Fibroblast of villous mesenchyme (primary cell): ENCODE results near the gene ZBTB8OS. TPM values are rescaled to one million over a fixed set of nuclear protein-coding genes. Genes with fewer than 3 reads are reported as not detected.
A peak's percentile ranks its signal among the peaks of the same experiment; 100 is the strongest.

ENCODE experiments used
- DNase-seq: peaks from one replicate; pipeline ENCODE4 v3.0.0-alpha.2; 2010; ENCODE audit warnings: low read depth
- H3K4me3 ChIP-seq: 2 replicates; pipeline ENCODE4 v1.5.1; 2011; ENCODE audit warnings: low read depth, mild to moderate bottlenecking, low read length
- total RNA-seq: library from RNA; depleted of rRNA; stranded (reverse); fragments of >200 nt; gene quantifications from 2 replicates; pipeline ENCODE4 v1.2.3, GENCODE V29; 2012
- TF ChIP-seq, protein P1 (sequence below): IDR thresholded peaks from 2 replicates; pipeline ENCODE4 v1.5.1; 2012; ENCODE audit warnings: low read depth, mild to moderate bottlenecking, low read length; ENCODE audit not compliant: insufficient read depth

Gene ZBTB8OS
- total RNA-seq, 1 donor, result 44.5 TPM

DNA sequence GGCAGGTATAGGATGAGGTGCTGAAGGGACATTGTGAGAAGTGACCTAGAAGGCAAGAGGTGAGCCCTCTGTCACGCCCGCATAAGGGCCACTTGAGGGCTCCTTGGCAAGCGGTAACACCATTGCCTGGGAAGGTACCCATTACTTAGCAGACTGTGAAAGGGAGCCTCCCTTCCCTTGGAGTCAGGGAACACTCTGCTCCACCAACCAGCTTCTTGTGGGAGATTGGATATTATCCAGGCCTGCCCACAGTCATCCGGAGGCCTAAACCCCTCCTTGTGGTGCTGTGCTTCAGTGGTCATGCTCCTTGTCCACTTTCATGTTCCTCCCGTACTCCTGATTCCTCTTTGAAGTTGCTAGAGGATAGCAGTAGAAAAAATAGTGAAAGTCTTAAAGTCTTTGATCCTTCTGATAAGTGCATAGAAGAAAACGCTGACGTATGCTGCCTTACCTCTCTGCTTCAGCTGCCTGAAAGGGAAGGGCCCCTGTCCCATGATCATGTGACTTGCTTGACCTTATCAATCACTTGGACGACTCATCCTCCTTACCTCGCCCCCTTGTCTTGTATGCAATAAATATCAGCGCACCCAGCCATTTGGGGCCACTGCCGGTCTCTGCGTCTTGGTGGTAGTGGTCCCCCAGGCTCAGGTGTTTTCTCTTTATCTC is 16.7 kb upstream of the ZBTB8OS start:
- H3K4me3 ChIP-seq, result no peak overlapping the region
- no peak for DNase-seq
- TF ChIP-seq, protein P1, sequence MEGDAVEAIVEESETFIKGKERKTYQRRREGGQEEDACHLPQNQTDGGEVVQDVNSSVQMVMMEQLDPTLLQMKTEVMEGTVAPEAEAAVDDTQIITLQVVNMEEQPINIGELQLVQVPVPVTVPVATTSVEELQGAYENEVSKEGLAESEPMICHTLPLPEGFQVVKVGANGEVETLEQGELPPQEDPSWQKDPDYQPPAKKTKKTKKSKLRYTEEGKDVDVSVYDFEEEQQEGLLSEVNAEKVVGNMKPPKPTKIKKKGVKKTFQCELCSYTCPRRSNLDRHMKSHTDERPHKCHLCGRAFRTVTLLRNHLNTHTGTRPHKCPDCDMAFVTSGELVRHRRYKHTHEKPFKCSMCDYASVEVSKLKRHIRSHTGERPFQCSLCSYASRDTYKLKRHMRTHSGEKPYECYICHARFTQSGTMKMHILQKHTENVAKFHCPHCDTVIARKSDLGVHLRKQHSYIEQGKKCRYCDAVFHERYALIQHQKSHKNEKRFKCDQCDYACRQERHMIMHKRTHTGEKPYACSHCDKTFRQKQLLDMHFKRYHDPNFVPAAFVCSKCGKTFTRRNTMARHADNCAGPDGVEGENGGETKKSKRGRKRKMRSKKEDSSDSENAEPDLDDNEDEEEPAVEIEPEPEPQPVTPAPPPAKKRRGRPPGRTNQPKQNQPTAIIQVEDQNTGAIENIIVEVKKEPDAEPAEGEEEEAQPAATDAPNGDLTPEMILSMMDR, result no peak

DNA sequence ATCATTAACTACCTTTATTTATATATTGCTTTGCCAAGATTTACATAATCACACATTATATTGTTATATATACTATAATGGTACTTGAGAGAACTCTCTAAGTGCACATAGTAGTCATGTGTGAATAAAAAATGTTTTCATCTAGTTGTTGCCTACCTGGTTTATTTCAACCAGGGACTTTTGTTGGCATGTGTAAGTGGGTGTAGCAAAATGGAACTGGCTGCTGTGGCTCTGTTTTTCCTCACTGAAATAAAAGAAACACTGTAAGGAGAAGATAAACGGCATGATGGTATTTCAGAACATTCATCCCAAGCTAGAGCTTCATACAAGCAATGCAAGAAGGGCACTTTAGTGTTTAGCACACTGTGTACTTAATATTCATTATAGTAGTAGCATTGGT is 15.6 kb upstream of the ZBTB8OS start:
- no peak overlapping the region for H3K4me3 ChIP-seq
- DNase-seq, result no peak
- TF ChIP-seq, protein P1, result no peak

DNA sequence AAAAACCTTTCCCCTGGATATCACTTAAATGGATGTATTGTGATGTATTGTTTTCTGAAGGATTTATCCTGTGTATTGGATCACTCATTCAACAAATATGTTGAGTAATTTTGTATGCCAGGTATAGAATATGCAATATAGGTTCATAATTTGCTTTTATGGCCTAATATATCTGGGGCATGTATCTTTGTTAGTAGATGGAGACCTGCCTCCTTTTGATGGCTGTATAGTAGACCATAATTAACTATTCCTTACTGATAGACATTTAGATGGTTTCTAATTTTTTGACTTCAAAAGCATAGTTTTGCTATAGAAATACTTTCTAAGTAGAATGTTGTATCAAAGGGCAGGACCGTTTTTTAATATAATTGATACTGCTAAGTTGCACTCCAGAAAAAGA is 9.2 kb upstream of the ZBTB8OS start:
- no peak for DNase-seq
- H3K4me3 ChIP-seq, result no peak overlapping the region
- TF ChIP-seq, protein P1, result no peak

DNA sequence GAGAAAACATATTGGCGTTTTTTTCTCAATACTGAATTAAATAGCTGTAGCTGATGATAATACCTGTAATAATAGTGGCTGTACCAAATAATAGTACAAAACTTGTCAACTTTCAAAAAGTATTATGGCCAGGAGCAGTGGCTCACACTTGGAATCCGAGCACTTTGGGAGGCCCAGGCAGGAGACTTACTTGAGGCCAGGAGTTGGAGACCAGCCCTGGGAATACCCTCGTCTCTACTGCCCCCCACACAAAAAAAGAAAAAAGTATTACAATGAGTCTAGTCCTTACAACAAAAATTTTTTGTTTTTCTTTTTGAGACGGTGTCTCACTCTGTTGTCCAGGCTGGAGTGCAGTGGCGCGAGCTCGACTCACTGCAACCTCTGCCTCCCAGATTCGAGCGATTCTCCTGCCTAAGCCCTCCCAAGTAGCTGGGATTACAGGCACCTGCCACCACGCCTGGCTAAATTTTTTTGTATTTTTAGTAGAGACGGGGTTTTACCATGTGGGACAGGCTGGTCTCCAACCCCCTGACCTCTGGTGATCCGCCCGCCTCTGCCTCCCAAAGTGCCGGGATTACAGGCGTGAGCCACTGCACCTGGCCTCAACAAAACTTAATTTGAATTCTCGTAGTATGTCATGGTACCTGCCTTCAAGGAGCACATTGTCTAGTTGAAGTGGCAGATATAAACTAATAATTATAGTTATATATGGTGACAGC is 2.1 kb upstream of the ZBTB8OS start:
- TF ChIP-seq, protein P1, result no peak
- H3K4me3 ChIP-seq, result peak overlapping the region; percentile 73
- DNase-seq, result no peak

DNA sequence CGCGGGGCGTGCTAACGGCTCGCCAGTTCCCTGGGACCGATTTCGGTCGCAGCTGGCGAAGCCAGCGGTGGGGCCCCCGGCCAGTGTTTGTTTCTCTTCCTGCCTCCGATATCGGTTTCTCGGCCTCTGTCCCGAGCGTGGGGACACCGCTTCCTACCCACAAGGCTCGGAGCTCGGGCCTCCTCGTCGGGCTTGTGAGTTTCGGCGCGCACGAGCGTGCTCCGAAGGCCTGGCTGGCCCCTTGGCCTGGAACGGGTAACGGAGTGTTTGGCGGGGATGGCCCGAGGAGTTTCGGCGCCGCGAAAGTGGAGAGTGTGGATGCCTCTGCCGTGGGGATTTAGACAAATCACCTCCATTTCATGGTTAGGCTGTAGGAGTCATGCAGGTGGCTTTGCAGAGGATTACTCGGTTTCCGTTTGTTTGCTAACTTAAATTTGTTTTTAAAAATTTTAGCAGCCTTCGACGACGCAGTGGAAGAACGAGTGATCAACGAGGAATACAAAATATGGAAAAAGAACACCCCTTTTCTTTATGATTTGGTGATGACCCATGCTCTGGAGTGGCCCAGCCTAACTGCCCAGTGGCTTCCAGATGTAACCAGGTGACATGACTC is 1.2 kb upstream of the ZBTB8OS start:
- TF ChIP-seq, protein P1, result no peak
- peak overlapping the region; percentile 73 for H3K4me3 ChIP-seq
- no peak for DNase-seq

DNA sequence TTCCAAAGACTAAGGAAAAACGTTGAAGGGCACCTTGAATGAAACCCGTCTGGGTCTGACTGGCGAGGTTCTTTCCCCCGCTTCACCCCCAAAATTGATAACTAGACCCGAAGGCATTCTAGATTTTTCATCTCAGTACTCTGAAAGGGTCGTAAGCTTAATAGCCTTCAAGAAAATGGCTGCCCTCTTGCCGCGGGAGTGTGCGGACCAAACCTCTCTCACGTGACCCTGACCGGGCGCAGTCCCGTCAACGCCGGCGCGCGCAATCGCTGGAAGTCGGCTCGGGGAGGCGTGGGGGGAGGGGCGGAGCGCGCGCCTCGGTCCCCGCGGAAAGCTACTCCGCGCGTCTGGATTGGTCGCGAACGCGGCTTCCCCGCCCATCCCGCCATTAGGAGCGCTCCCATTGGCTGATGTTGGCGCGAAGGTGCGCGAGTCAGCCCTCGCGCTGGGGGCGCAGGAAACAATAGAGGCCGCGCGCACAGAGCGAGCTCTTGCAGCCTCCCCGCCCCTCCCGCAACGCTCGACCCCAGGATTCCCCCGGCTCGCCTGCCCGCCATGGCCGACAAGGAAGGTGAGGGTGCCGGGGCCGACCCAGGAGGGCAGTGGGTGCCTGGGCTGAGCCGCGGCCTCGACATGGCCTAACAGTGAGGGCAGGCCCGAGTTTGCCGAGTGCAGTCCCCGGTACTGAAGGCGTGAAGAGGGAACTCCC is 556 bp upstream of the ZBTB8OS start, which contains the start of gene RBBP4:
TSS of gene RBBP4 (plus strand) at position 457 of the 709 bp plus-strand sequence. CDS start at position 556, 99 bp downstream.
- TF ChIP-seq, protein P1, result no peak
- peak within 1 kb of the TSS; percentile 92 for H3K4me3 ChIP-seq
- DNase-seq, result peak; percentile 98
